Activated T-cell treated with anti-CD3 and anti-CD28 coated beads, Interleukin-2, amount 50 U/mL, for 24 hours (primary cell): ENCODE results near the gene ROPN1L.
"Not testable (repeated sequence)": the region's sequence is repeated elsewhere in the genome, so short reads cannot be mapped to it uniquely, and the experiment has no call there.

Experiments used
- DNase-seq: peaks from one replicate; pipeline ENCODE4 v3.0.0-alpha.2; 2020
- H3K27ac Mint-ChIP-seq: 2 replicates; pipeline ENCODE4 v1.8.0; 2020; ENCODE audit warnings: mild to moderate bottlenecking, mixed read lengths
- H3K27me3 Mint-ChIP-seq: 2 replicates; pipeline ENCODE4 v1.8.0; 2020; ENCODE audit warnings: mixed read lengths
- H3K36me3 Mint-ChIP-seq: 2 replicates; pipeline ENCODE4 v1.8.0; 2020; ENCODE audit warnings: low read depth, mixed read lengths
- H3K4me1 Mint-ChIP-seq: 2 replicates; pipeline ENCODE4 v1.8.0; 2020; ENCODE audit warnings: low read depth, mixed read lengths
- H3K4me3 Mint-ChIP-seq: 2 replicates; pipeline ENCODE4 v1.8.0; 2020; ENCODE audit warnings: mild to moderate bottlenecking, moderate library complexity, mixed read lengths
- H3K9me3 Mint-ChIP-seq: 2 replicates; pipeline ENCODE4 v1.8.0; 2020; ENCODE audit warnings: mixed read lengths

The ROPN1L gene

GRCh38 chr5:10503997-10504793, 62.5 kb downstream of the ROPN1L start:
- Mint-ChIP-seq H3K27ac (no peak overlapping the region), H3K36me3 (no peaks in the 10 kb centered on the region), H3K9me3 (no peaks in the 10 kb centered on the region), H3K27me3 (no peaks in the 10 kb centered on the region), H3K4me1 (no peaks in the 10 kb centered on the region), H3K4me3 (no peak overlapping the region)
- no peak for DNase-seq

GRCh38 chr5:10505517-10506095, 63.9 kb downstream of the ROPN1L start:
- Mint-ChIP-seq H3K9me3 (no peaks in the 10 kb centered on the region), H3K27me3 (peaks cover 1% of the 10 kb centered on the region), H3K36me3 (no peaks in the 10 kb centered on the region), H3K4me1 (no peaks in the 10 kb centered on the region), H3K27ac (no peak overlapping the region), H3K4me3 (no peak overlapping the region)
- no peak for DNase-seq

GRCh38 chr5:10506535-10506934, 64.9 kb downstream of the ROPN1L start:
- Mint-ChIP-seq H3K27me3 (peaks cover 2% of the 10 kb centered on the region), H3K4me3 (no peak overlapping the region), H3K4me1 (no peaks in the 10 kb centered on the region), H3K36me3 (no peaks in the 10 kb centered on the region), H3K9me3 (no peaks in the 10 kb centered on the region), H3K27ac (no peak overlapping the region)
- no peak for DNase-seq

- Mint-ChIP-seq H3K4me3 (no peak overlapping the region), H3K36me3 (no peaks in the 10 kb centered on the region), H3K27me3 (peaks cover 2% of the 10 kb centered on the region), H3K9me3 (no peaks in the 10 kb centered on the region), H3K27ac (no peak overlapping the region), H3K4me1 (no peaks in the 10 kb centered on the region)
- no peak for DNase-seq
Measured at GRCh38 chr5:10507575-10508096, 66.0 kb downstream of the ROPN1L start.

DNA sequence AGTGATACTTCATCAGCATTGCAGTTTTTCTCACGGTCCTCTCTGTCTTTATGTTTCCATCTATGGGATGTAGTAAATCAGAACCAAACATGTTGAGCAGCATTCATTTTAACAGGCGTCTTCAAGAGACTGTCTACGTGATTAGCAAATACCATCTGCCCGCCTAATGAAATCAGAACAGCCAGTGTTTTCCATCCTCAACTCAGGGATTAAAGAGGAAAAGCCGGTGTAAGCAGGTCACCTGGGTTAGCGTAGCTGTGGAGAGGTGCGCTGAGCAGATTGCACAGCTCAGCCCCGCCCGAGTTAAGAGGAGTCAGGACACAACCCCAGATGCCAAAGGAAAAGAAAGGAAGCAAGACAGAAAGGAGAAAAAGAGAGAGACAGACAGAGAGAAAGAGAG, 67.9 kb downstream of the ROPN1L start:
- peaks cover 2% of the 10 kb centered on the region for H3K27me3 Mint-ChIP-seq
- no peaks in the 10 kb centered on the region for H3K36me3 Mint-ChIP-seq
- H3K9me3 Mint-ChIP-seq = no peaks in the 10 kb centered on the region
- H3K27ac Mint-ChIP-seq = no peak overlapping the region
- H3K4me1 Mint-ChIP-seq = no peaks in the 10 kb centered on the region
- H3K4me3 Mint-ChIP-seq = no peak overlapping the region
- DNase-seq = no peak

DNA sequence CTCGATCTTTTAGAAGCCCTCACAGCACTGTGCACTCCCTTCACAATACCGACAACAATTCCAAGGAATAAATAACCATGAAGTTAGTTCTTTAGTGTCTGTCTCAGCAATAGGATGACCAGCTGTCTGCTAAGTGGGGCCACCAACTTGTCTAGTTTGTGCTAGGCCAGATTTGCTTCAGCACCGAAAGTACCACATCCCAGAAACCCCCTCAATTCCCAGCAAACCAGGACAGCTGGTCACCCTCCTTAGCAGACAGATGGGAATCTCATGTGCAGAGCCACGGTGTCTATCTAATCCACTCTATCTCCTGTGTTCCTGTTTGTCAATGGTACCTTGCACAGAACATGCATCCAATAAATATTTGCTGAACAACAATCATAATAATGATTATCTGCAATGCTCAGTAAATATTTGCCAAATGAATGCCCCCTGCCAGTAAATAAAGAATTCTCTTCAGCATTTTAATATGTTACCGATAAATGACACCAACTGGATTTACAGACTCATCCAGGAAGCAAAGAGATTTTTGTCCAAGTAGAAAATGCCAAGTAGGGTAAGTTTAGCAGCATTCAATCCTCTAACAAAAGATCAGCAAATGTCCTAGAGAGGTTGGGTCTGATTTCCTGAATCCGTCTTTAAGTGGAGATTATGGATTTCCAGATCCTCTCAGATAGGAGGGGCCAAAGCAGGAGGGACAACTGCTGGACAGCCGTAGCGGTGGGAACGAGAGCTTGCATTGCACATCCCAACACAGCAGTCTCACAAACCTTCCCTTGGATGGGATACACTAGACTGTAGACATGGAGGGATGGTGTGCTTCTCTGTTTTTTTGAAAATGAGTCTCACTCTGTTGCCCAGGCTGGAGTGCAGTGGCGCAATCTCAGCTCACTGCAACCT, 70.3 kb downstream of the ROPN1L start:
- Mint-ChIP-seq H3K27me3 (peaks cover 2% of the 10 kb centered on the region), H3K9me3 (peaks cover 2% of the 10 kb centered on the region), H3K36me3 (no peaks in the 10 kb centered on the region), H3K4me3 (no peak overlapping the region), H3K27ac (no peak overlapping the region), H3K4me1 (no peaks in the 10 kb centered on the region)
- DNase-seq = no peak

- no peak overlapping the region for H3K27ac Mint-ChIP-seq
- peaks cover 2% of the 10 kb centered on the region for H3K27me3 Mint-ChIP-seq
- no peaks in the 10 kb centered on the region for H3K4me1 Mint-ChIP-seq
- H3K9me3 Mint-ChIP-seq = peaks cover 2% of the 10 kb centered on the region
- H3K4me3 Mint-ChIP-seq = no peak overlapping the region
- no peaks in the 10 kb centered on the region for H3K36me3 Mint-ChIP-seq
- DNase-seq = no peak
Measured at GRCh38 chr5:10513501-10514442, 72.1 kb downstream of the ROPN1L start.

DNA sequence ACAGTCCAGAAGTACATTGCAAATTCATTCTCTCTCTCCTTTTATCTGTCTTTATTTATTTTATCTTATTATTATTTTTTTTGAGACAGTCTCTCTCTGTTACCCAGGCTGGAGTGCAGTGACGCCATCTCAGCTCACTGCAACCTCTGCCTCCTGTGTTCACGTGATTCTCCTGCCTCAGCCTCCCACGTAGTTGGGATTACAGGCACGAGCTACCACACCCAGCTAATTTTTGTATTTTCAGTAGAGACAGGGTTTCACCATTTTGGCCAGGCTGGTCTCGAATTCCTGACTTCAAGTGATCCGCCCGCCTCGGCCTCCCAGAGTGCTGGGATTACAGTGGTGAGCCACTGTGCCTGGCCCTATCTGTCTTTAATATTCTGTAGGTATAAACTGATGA, 72.9 kb downstream of the ROPN1L start:
- H3K4me3 Mint-ChIP-seq, H3K27me3 Mint-ChIP-seq, H3K36me3 Mint-ChIP-seq, H3K27ac Mint-ChIP-seq, DNase-seq, H3K4me1 Mint-ChIP-seq, H3K9me3 Mint-ChIP-seq: not testable (repeated sequence)
